Renal pelvis (tissue), 12 donors: ENCODE measurements around the gene POLD1. TPM values are rescaled to one million over a fixed set of nuclear protein-coding genes. Genes with fewer than 3 reads are reported as not detected.
"Not testable (repeated sequence)": the region's sequence is repeated elsewhere in the genome, so short reads cannot be mapped to it uniquely, and the experiment has no call there.

Experiments
- DNase-seq: peaks from one replicate; pipeline ENCODE4 v3.0.0-alpha.2; 2013
- long read RNA-seq, 16 experiments: transcript quantifications; one replicate each; lab custom pipeline, GENCODE V29; 2026
- polyA plus RNA-seq, 3 donors: library from polyadenylated mRNA; unstranded; fragments of 120-200 nt; gene quantifications; one replicate each; pipeline ENCODE4 v1.2.1, GENCODE V29; 2013; ENCODE audit not compliant: insufficient read length in 3 of 3

The POLD1 gene
- 10 to 100 TPM; 28.6 to 40.0 (median 37.3) TPM for polyA plus RNA-seq
- long read RNA-seq, donor 1, partial matches to known transcripts: 0 of 5 reads
- long read RNA-seq, donor 1, other reads (novel, unspliced or antisense): 0 of 5 reads
- long read RNA-seq, donor 2, partial matches to known transcripts: 0 of 7 reads
- long read RNA-seq, donor 2, other reads (novel, unspliced or antisense): 0 of 7 reads
- long read RNA-seq, donor 3, partial matches to known transcripts: 0 of 2 reads
- long read RNA-seq, donor 3, other reads (novel, unspliced or antisense): 0 of 2 reads
- long read RNA-seq, donor 4, partial matches to known transcripts: 0 of 5 reads
- long read RNA-seq, donor 4, other reads (novel, unspliced or antisense): 0 of 5 reads
- long read RNA-seq, donor 5, partial matches to known transcripts: 0 of 2 reads
- long read RNA-seq, donor 5, other reads (novel, unspliced or antisense): 0 of 2 reads
- long read RNA-seq, donor 6, partial matches to known transcripts: 0 of 1 reads
- long read RNA-seq, donor 6, other reads (novel, unspliced or antisense): 0 of 1 reads
- long read RNA-seq, donor 7, partial matches to known transcripts: 0 of 7 reads
- long read RNA-seq, donor 7, other reads (novel, unspliced or antisense): 0 of 7 reads
- long read RNA-seq, donor 8, partial matches to known transcripts: 0 of 1 reads
- long read RNA-seq, donor 8, other reads (novel, unspliced or antisense): 0 of 1 reads
- long read RNA-seq, donor 9, partial matches to known transcripts: 0 of 9 reads
- long read RNA-seq, donor 9, other reads (novel, unspliced or antisense): 0 of 9 reads
- long read RNA-seq, donor 10, partial matches to known transcripts: 0 of 8 reads
- long read RNA-seq, donor 10, other reads (novel, unspliced or antisense): 0 of 8 reads
- long read RNA-seq, donor 11, partial matches to known transcripts: 0 of 4 reads
- long read RNA-seq, donor 11, other reads (novel, unspliced or antisense): 0 of 4 reads
- long read RNA-seq, donor 12, transcript POLD1-201 (27 exons, 3,444 nt): major isoform, 5 of 5 reads
- long read RNA-seq, donor 12, partial matches to known transcripts: 0 of 5 reads
- long read RNA-seq, donor 12, other reads (novel, unspliced or antisense): 0 of 5 reads
- long read RNA-seq, donor 13, partial matches to known transcripts: 0 of 2 reads
- long read RNA-seq, donor 13, other reads (novel, unspliced or antisense): 0 of 2 reads
- long read RNA-seq, donor 14, transcript POLD1-209 (4 exons, 737 nt): major isoform, 5 of 7 reads
- long read RNA-seq, donor 14, partial matches to known transcripts: 0 of 7 reads
- long read RNA-seq, donor 14, other reads (novel, unspliced or antisense): 0 of 7 reads
- long read RNA-seq, donor 15, partial matches to known transcripts: 0 of 5 reads
- long read RNA-seq, donor 15, other reads (novel, unspliced or antisense): 0 of 5 reads
- long read RNA-seq, donor 16, transcript POLD1-209 (4 exons, 737 nt): major isoform, 6 of 7 reads
- long read RNA-seq, donor 16, partial matches to known transcripts: 0 of 7 reads
- long read RNA-seq, donor 16, other reads (novel, unspliced or antisense): 0 of 7 reads

DNA sequence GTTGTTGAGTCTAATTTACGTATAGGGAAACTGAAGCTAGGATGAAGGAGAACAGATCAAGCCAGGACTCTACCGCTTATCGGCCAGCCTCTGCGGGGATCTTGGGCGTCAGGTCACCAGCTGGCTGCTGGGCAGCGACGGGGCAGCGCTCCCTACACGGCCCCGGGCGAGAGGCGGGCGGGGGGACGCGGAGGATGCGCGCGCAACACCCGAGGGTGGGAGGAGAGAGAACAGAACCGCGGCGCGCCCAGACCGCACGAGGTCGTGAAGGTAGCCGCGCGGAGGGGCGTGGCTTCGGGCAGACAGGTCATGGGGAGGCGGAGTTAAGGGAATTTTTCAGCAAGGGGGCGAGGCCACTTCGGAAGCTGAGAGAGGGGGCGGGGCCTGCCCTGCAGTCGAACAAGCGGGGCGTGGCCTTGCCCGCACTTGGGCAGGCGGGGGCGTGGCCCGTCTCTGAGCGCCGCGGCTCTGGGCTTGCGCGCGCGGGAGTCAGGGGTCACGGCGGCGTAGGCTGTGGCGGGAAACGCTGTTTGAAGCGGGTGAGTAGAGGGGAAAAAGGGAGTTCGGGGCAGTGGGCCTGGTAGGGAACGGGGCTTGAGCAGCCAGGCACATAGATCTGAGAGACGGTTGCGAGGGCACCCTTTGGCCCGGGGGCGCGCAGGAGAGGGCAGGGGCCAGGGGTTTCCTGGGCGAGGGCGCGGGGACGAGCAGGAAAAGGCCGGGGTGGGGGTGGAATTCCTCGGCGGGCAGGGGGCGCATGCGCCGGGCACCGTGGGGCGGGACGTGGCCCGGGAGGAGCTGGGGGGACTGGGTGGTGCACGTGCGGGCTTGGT lies at the start of gene POLD1:
Gene POLD1 (plus strand): TSS at position 496 of the 833 bp plus-strand sequence. CDS start 14,505 bp downstream, outside the sequence.
- DNase-seq: peak; percentile 95

DNA sequence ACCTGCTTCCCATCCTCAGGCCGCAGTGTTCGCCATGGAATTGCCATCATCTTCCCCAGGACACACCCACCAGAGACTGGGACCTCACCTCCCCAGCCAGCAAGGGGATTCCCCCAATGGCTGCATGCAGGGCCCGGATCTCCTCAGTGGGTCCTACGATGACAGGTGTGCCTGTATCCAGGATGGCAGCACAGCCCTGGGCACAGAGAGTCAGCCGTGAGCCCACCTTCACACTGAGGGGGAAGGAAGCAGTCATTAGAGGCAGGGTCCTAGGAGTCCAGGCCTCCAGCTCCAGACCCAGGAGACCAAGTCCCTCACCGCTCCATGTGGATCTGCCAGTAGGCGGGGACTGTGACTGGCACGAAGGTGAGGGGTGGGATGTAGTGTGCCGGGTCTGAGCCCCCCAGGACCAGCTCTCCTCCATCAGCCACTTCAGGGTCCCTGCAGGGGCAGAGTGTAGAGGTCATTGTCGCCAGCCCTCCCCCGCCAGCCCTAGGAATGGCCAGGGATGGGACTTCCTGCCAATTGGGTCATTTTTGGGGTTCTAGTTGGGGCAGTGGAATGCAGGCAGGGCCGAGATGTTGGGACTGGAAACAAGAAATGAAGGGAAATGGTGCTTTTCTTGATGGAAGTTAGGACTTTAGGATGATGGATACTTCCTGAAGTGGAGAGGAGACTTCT lies 49.3 kb upstream of the POLD1 start:
- no peak for DNase-seq

DNA sequence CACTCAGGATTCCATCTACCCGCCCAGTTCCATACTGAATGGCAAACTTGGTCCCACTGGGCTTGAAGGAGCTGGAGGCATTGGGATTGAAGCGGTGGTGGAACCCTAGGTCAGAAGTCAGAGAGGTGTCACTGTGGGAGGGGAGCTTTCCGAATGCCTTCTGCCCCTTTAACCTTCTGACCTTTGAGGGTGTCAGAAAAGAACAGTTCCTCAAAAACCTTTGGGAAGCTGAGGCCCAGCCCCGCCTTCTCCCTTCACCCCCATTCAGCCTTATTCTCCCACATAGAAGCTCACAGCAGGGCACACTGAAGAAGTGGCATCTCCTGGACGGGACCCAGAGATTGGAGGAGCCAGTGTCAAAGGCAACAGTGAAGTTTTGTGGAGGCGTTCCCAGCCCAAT lies 47.1 kb upstream of the POLD1 start:
- not testable (repeated sequence) for DNase-seq

DNA sequence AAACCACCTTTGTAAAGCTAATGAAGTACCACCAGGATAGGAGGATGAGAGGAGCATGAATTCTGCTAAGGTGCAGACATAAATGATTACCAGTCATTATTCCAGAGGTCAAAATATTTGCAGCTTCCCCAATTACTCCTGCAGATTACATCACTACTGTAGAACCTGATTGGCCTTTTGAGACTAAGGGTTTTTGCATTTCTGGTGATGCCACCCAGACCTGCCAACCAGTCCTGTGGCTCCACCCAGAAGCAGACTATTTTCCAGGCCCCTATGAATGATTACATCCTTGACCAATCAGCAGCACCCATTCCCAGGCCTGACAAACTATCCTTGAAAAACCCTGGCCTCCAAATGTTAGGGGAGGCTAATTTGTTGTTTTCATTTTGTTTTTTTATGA lies 43.8 kb upstream of the POLD1 start:
- no peak for DNase-seq

DNA sequence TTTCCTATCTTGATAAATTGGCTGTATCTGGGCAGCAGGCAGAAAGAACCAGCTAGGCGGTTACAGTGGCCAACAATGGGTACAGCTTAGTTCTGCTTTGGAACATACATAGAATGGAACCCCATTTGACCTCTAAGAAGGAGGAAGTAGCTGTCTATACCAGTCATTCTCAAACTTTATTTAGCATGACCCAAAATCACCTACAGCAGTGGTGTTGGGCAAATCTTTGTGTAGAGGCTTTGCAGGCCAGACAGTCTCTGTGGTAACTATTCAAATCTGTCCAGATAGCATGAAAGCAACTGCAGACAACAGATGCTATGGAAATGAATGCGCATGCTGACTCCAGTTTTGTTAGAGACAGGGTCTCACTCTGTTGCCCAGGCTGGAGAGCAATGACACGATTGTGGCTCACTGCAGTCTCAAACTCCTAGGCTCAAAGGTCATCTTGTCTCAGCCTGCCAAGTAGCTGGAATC lies 43.0 kb upstream of the POLD1 start:
- no peak for DNase-seq

DNA sequence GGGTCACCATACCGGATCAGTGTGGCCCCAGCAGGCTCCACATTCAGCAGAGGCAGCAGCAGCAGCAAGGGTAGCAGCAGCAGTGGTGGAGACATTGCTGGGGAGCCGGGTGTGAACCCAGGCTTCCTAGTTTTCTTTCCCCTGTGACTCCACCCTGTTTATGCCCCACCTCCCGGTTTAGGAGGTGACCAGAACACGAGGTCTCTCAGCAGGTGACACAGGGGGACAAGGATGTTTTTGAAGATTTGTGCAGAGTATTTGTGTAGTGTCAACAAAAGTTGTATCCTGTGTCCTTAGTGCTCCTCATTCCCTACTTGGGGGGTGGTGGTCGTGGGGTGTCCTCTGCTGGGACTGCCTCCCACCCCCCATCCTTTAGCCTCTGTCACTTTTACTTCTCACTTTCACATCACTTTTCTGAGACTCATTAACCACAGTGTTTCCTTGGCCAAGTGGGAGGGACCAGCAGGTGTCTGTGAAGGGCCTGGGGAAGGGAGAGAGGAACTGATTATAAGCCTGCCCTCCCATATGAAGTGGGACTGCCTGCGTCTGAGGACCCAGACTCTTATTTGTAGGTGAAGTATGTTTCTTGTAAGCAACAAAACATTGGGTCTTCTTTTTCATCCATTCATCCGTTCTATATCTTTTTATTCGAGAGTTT lies 39.4 kb upstream of the POLD1 start:
- DNase-seq: no peak

DNA sequence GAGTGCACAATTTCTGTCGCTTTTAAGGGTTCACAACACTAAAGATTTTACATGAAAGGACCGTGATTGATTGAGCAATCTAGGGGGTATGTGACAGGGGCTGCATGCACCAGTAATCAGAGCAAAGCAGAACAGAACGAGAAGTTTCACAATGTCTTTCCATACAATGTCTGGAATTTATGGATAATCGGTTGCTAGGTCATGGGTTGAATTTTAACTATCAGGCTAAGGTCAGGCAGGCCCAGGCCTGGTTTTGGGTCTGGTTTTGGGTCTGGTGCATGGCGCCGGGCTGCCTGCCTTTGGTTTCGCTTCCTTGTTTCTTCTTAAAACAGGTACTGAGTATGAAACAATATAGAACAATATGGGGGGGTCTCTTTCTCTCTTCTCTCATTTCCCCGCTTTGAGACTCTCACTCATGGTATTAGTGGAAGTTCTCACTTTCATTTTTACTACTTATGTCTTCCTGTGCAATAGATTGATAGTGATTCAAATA lies 37.0 kb upstream of the POLD1 start:
- not testable (repeated sequence) for DNase-seq

DNA sequence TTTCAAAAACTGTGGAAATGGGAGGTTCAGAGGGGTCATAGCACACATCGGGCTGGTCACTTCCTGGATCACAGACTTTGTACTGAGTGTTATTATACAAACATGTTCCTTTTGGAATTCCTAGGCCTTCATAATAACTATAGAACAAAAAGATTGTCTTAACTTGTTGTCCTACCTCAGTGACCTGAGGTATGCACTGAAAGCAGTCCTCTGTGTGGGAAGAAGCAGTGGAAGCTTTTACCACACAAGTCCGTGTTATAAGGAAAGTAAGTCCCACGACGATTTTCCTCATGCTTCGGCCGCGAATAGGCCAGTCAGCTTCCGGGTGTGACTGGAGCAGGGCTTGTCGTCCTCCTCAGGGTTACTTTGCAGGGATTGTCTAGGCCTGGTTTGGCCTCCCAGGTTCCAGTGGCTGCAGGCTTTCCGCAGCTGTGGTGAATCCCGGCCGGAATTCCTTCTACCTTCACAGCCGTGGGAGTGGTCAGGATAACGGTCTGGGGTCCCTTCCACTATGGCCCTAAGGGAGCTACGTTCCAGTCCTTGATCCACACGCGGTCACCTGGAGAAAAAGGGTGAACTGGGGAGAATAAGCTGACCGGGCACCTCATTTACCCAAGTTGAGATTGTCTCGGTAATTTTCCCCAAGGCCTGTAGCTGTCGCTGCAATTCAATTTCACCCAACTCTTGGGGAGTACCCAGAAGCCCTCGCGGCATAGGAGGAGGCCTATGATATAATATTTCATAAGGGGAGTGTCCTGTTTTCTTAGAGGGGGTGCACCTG lies 34.7 kb upstream of the POLD1 start:
- DNase-seq: no peak

DNA sequence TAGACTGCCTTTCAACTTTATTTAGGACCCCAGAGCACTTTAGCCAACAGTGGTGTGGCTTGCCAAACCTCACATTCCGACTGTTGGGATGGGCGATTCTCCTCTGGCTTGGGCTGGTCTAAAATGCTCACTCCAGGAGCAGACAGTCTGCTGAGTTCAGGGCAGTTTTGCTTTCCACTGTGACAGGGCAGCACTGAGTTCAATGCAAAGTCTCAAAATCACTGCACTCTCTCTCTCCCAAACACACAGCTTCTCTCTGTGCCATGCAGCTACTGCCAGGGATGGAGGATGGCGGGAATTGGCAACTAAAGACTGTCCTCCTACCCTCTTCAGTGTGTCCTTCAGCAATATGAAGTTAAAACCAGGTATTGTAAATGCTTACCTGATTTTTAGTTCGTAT lies 31.9 kb upstream of the POLD1 start:
- DNase-seq: no peak

DNA sequence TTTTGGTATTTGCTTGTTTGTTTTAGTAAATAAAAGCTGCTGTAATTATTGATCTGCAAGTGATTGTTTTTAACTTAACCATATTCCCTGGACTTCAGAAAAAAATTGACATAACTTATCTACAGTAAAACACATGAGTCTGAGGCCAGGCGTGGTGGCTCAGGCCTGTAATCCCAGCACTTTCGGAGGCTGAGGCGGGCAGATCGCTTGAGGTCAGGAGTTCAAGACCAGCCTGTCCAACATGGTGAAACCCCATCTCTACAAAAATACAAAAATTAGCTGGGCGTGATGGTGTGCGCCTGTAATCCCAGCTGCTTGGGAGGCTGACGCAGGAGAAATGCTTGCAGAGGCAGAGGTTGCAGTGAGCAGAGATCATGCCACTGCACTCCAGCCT lies 30.7 kb upstream of the POLD1 start:
- not testable (repeated sequence) for DNase-seq

DNA sequence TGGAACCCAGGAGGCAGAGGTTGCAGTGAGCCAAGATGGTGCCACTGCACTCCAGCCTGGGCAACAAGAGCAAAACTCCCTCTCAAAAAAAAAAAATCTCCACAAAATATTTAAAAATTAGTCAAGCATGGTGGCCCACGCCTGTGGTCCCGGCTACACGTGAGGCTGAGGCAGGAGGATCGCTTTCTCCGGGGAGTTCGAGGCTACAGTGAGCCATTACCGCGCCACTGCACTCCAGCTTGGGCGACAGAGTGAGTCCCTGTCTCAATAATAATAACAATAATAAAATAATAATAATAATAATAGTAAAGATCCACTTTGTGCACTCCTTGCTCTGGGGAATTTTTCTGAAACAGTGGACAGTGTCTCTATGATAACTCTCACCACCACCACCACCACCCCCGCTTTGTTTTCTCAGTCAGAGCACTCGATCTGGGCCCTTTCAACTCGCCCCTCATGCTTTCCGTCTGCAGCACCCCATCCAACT lies 27.4 kb upstream of the POLD1 start:
- DNase-seq: no peak

DNA sequence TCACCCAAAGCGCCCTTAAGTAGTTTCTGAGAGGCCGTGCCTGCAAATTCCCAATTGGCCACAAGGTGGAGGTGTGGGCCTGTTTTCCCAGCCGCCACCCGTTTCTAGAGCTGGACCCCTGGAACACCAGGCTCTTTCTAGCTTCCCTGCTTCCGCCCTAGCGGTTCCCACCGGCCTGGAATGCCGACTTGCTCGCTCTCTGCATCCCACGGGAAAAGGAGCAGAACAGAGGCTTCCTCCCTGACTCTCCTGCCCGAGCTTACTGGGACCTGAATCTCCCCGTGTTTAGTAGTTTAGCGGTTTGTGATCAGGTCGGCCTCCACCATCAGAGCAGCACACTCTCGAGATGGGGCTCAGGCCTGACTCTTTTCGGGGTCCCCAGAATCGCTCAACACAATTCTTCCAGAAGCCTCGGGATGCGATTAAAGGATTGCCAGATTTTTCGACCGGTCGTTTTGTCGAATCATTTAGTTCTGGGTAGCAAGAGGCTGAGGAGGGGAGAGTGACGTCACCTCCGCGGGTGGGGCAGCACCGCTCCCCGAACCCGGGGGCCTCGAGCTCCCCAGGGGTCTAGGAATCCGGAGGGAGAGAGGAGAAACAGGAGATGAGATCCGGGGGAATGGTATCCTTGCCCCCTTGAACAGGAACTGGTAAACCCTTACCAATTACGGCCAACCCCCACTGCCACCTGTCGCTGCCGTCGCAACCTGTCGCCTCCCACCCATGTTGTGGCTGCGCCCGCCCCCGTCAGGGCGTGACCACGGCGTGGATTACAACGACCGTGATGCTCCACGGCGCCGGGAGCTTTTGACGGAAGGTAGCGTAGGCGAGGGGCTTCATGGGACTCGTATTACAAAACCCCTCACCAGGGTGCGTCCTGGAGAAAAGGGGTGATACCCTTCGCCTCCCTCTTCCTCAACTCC lies 26.7 kb upstream of the POLD1 start:
- DNase-seq: peak; percentile 60

DNA sequence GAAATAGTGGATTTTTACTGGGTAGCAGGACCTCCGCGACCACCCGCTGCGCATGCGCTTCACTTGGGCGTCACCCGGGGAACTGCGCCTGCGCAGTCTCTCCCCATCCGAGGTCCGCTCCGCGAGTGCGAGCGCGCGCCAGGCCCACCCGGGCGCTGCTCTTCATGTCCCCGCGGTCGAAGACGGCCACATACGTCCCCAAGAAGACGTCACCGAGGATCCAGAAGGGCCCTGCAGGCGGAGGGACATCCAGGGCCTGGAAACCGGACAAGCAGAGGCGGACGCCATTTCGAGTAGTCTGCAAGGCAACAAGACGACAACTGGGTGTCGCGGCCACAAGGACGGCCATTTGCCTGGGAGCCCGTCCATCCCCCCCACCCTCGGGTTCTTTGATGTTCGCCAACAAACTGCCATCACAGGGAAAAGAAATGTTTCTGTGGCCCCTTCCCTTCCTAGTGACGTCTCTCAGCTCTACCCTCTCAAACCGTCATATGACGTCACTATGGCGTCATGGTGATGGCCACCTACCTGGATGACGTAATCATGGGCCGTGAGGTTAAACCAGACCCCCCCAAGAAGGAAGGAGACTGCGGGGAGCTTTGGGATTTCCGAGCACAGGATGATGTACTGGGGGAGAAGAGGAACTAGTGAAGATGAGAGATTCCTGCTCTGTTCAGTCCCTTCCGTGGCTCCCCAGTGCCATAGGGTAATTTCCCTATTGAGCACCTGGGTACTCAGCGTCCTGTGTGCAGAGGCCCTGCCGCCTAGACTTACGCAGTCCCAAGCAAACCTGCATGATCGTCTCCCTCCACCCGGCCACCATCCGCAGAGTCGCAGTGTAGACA lies 25.4 kb upstream of the POLD1 start:
- peak; percentile 55 for DNase-seq

DNA sequence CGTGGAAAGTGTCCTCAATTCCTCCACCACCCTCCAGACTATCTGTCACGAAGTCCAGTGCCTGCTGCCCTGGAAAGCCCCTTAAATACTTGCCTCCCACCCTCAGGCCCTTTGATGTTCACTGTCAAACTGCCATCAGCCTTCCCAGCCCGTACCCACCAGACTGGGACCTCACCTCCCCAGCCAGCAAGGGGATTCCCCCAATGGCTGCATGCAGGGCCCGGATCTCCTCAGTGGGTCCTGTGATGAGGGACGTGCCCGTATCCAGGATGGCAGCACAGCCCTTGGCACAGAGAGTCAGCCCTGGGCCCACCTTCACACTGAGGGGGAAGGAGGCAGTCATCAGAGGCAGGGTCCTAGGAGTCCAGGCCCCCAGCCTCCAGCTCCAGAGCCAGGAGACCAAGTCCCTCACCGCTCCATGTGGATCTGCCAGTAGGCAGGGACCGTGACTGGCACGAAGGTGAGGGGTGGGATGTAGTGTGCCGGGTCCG lies 24.8 kb upstream of the POLD1 start:
- no peak for DNase-seq

DNA sequence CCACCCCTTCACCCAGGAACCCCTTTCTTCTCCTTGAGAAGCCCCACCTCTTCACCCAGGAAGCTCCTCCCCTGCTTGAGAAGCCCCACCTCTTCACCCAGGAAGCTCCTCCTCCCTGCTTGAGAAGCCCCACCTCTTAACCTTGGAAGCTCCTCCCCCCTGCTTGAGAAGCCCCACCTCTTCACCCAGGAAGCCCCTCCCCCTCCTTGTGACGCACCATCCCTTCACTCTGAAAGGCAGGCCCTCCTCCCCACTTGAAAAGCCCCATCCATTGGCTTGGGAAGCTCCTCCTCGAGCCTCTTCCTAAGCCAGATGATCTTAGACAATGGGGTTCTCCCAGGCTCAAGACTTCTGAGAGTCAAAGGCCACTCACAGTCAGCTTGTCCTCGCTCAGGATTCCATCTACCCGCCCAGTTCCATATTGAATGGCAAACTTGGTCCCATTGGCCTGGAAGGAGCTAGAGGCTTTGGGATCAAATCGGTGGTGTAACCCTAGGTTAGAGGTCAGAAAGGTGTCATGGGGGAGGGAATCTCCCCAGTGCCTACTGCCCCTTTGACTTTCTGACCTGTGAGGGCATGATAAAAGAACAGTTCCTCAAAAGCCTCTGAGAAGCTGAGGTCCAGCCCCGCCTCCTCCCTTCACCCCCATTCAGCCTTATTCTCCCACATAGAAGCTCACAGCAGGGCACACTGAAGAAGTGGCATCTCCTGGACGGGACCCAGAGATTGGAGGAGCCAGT lies 22.7 kb upstream of the POLD1 start:
- DNase-seq: no peak
